Stimulated activated CD4-positive, alpha-beta T cell treated with anti-CD3 and anti-CD28 coated beads, Interleukin-12 subunit alpha, Interleukin-12 subunit beta, amount 100 ng/mL, for 4 hours (primary cell): ENCODE measurements around the gene MYO7A.

ENCODE experiments used
- DNase-seq: peaks from one replicate; pipeline ENCODE4 v3.0.0-alpha.2; 2020

Gene MYO7A

DNA sequence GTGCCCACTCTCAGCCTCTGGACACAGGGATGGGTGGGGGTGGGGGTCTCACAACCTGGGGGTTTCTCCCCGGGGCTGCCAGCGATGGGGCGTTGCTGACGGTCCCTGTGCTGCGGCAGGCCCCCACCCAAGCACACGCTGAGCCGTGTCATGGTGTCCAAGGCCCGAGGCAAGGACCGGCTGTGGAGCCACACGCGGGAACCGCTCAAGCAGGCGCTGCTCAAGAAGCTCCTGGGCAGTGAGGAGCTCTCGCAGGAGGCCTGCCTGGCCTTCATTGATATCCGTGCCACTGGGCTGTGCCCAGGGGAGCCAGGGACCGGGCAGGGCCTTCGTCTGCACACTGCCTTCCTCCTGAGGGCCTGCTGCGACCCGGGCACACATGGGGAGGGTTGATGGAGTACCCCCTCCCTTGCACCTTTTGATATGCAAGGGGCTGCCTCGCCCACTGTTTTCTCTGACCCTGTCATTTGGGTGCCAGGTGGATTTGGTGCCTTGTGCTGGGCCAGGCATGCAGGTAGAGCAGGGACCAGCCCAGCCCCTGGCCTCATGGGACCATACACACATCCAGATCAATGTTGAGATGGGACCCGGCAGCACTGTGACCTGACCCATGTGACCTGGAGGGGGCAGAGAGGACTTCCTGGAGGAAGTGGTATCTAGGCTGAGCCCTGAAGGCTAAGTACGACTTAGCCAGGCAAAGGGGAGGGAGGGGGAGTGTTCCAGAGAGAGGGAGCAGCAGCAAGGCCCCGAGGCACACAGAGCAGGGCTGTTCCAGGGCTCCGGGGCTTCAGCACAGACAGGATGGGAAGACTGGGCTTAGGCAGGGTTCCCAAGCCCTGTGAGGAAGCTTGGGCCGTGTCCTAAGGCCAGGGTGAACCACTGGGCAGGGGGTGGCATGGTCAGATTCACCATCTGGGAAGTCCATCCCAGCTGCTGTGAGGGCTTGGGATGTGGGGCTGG is 75.2 kb downstream of the MYO7A start:
- no peak for DNase-seq

DNA sequence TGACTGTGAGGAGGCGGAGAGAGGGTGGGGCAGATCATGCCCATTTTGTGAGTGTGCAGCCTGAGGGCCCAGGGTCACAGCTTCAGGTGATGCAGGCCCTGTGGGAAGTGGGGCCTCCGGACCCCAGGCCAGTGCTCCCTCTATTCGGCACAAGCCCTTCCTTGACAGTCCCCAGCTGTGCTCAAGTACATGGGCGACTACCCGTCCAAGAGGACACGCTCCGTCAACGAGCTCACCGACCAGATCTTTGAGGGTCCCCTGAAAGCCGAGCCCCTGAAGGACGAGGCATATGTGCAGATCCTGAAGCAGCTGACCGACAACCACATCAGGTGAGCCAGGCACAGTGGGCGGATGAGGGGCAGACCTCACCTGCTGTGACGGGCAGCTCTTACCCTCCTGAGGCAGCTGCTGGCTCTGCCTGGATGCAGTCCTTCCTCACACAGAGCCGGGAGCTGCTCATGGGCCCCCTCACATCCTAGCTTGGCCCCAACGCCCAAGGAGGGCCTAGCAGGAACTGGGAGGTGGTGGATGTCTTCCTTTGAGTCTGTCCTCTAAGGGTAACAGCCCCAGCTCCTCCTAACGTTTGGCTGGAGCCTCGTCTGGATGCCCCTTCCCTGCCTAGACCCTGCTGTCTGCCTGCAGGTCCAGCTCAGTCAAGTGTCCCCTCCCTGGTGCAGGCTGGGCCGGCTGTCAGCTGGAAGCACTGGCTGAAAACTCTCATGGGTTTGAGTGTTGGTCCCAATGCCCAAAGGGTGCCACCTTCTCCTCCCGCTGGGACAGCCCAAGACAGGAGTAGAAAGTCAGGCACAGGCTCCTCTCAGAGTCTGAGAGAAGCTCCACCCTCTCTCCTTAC is 76.1 kb downstream of the MYO7A start:
- DNase-seq, result no peak

DNA sequence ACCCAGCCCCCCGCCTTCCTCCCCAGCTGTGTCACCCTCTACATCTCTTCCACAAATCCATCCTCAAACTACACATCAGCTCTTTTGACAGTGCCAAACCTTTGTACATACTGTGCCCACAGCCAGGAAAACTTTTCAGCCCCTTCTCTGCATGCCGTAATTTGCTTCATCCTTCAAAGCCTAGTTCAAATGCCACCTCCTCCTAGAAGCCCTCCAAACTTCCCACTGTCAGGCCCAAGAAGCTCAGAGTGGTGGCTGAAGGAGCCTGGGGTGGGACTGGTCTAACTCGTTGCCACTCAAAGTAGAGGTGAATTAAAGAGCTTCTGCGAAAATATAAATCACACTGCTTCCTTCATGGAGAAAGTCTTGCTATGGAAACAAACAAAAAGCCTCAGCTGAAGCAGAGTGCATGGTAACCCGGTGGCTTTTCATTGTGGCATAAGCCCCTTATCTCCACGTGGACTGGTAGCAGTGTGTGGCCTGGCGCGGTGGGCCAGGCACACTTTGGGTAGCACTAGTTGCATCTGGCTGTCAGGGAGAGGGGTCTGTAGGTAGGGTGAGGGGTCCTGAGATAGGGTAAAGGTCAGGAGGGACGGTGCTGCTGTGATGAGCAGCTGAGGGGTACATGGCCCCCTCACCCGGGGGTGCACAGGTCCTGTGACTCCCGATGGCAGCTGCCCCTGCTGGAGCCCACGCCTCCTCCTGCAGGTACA is 76.9 kb downstream of the MYO7A start:
- DNase-seq, result no peak

GRCh38 chr11:77205467-77206263 is 77.6 kb downstream of the MYO7A start:
- no peak for DNase-seq

DNA sequence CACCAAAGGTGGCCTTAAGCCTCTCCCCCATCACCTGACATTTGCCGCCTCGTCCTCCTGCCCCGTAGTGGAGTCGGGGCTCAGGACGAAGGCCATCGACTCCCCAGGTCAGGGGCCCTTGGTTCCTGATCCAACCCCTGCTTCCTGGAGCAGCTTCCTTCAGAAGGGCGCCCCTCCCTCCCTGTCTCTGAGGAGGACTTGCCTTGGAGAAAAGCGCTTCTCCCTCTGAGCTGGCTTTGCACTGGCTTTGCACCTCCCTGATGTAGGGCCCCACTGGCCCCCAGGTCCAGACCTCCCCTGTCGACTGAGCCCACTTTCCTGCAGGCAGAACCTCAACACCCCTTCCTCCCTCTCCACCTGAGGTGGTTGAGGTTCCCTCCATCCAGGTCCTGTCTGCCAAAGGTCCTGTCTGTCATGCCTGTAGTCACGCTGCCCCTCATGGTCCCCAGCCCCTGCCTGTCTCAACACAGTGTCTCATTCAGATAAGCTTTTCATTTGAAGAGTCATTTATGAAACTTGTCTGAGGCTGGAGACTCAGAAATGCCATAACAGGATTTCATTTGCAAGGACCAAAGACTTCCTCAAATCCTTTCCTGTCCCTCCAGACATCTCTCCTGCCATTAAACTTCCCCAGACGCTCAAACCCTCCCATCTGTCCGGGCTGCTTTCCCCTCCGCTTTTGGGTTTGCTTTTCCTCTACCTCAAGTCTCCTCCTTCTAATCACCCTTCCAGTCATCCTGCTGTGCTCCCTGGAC is 78.4 kb downstream of the MYO7A start:
- DNase-seq, result no peak

DNA sequence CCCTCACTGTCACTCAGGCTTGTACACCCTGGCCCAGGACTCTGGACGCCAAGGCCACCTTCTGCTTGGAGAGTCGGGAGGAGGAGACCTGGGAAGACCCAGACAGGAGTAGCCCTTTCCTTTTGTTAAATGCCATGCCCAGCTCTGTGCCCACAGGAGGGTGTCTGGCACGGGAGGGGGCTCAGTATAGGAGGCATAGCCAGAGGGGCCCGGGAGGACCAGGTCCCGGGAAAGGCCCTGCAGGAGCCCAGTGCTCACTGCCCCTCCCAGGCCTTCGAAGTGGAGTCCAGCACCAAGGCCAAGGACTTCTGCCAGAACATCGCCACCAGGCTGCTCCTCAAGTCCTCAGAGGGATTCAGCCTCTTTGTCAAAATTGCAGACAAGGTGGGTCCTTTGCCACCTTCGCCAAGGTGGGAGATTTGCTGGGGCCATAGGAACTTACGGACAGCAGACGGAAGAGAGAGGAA is 79.0 kb downstream of the MYO7A start:
- DNase-seq, result no peak

DNA sequence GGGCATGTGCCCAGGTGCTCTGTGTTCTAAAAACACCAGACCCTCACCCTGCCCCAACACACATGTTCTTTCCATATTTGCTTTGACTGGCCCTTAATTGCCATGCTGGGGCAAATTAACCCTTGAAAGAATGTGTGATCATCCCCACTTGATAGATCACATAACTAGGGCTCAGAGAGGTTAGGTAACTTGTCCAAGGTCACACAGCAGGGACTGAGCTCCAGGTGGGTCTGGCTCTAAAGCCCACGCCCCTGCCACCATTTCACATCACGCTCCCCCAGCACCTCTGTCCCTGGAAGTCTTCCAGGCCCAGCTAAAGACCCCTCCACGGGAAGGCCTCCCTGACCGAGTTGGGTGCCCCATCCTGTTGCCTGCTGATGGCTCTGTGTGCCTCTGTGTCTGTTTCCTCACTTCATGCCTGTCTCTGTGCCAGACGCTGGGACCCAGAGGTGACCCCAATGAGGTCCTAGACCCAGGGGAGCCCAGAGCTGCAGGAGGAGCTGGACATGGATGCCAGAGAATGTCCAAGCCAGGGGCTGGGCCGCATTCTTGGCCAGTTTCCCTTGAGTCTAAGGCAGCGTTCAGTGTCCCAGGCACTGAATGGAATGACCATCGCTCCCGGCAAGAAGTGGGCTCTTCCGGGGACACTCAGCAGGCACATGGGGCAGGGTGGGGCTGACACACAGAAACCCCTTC is 79.7 kb downstream of the MYO7A start:
- no peak for DNase-seq

DNA sequence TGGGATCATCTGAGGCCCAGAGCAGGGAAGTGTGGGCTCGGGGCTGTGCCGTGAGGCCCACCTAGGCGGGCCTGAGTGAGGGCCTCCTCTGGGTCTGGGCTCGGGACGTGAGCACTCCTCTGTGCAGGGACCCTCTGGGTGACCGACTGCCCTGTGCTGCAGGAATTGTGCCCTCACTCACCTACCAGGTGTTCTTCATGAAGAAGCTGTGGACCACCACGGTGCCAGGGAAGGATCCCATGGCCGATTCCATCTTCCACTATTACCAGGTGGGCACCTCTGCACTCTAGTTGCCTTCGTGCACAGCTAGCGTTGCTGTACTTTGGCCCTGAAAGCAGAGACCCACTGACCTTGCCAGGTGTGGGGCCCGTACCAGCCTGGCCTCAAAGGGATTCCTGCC is 80.5 kb downstream of the MYO7A start:
- no peak for DNase-seq

DNA sequence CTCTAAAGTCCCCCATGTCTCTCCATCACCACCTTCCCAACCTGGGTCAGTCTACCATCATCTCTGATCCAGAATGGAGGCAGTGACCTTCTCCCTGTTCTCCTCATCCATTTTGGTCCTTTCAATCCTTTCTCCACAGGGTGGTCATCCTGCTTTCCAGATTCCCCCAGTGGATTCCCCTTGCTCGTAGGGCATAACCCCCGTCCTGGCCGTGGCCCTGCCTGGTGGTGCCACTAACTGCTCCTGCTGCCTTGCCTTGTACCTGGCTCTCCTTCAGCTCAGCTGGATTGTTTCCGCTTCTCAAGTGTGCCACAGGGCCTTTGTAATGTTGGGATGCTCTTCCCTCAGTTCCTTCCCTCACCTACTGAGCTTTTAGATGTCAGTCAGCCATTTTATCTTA is 81.6 kb downstream of the MYO7A start:
- no peak for DNase-seq

GRCh38 chr11:77211040-77211451 is 83.0 kb downstream of the MYO7A start:
- DNase-seq, result no peak

GRCh38 chr11:77211594-77212251 is 83.7 kb downstream of the MYO7A start:
- no peak for DNase-seq

- DNase-seq, result no peak
These were observed 84.4 kb downstream of the MYO7A start for GRCh38 chr11:77212314-77213007.

DNA sequence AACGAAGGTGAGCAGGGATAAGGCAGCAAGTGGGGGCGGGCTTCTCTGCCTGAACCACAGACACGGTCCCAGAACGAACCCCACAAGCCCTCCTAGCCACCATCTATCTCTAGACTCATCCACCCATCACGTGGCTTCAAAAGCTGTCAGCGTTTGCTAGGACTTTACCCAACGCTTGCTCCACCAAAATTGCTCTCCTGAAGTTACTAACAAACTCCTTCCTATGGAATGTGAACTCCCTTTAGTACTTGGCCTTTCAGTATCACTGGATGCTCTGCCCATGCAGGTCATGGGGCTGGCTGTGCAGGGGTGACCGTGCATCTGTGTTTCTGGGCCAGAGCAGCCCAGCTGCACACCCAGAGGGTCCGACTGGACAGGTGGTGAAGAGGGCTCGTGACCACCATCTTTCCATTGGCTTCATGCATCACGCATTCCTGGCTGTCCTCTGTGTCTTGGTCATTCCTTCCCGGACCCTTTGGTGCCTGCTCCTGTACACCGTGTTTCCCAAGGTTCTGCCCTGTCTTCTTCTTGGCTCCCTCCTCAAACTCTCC is 85.1 kb downstream of the MYO7A start:
- DNase-seq, result no peak

DNA sequence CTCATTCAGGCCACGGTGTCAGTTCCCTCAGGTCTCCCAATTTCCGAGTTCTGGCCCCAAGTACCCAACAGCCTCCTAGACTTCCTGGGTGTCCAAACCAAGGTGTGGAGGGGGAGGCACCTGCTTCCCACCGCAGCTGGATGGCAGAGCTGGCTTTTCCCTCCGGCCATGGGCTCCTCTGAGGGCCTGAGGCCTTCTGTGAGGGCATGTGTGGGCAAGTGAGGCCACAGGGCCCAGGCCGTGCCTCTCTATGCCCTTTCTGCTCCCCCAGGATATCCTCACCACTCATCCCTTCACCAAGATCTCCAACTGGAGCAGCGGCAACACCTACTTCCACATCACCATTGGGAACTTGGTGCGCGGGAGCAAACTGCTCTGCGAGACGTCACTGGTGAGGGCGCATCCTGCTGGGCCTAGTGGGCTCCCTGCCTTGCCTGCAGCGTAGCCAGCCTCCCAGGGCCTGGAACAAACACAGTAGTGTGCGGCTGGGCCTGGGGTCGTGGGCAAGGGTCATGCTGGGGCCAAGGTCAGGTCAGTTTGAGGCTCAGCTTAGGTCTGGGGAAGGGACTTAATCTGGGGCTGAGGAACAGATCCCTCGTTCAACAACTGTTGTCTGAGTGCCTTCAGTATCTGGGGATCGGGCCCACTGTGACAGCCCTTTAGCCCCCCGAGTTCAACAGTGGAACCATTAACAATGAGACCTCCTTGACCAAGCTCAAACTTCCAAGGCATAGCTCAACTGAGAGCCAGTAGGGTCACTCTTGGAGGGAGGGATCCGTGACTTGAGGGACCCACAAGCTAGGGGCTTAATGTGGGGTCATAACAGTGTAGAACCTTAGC is 85.8 kb downstream of the MYO7A start:
- no peak for DNase-seq

DNA sequence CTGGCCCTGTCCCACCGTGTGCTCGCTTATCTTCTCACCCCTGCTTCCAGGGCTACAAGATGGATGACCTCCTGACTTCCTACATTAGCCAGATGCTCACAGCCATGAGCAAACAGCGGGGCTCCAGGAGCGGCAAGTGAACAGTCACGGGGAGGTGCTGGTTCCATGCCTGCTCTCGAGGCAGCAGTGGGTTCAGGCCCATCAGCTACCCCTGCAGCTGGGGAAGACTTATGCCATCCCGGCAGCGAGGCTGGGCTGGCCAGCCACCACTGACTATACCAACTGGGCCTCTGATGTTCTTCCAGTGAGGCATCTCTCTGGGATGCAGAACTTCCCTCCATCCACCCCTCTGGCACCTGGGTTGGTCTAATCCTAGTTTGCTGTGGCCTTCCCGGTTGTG is 86.5 kb downstream of the MYO7A start:
- DNase-seq, result no peak

GRCh38 chr11:77215106-77215505 is 87.1 kb downstream of the MYO7A start:
- DNase-seq, result no peak

GRCh38 chr11:77217156-77217555 is 89.1 kb downstream of the MYO7A start:
- DNase-seq, result no peak

GRCh38 chr11:77223797-77224196 is 95.8 kb downstream of the MYO7A start:
- no peak for DNase-seq
